Myocyte (in vitro differentiated cells): ENCODE measurements around the gene RBL1. TPM values are rescaled to one million over a fixed set of nuclear protein-coding genes. Genes with fewer than 3 reads are reported as not detected.
"Not testable (repeated sequence)": the region's sequence is repeated elsewhere in the genome, so short reads cannot be mapped to it uniquely, and the experiment has no call there.

ENCODE experiments used
- DNase-seq: peaks from one replicate; pipeline ENCODE4 v3.0.0-alpha.2; 2012; ENCODE audit warnings: low read depth
- polyA plus RNA-seq: library from polyadenylated mRNA; unstranded; fragments of >200 nt; gene quantifications from one replicate; pipeline ENCODE4 v1.2.1, GENCODE V29; 2012; ENCODE audit warnings: missing spikeins
- total RNA-seq: library from RNA; depleted of rRNA; stranded (reverse); fragments of >200 nt; gene quantifications from 2 replicates; pipeline ENCODE4 v1.2.3, GENCODE V29; 2014

The RBL1 gene, protein sequence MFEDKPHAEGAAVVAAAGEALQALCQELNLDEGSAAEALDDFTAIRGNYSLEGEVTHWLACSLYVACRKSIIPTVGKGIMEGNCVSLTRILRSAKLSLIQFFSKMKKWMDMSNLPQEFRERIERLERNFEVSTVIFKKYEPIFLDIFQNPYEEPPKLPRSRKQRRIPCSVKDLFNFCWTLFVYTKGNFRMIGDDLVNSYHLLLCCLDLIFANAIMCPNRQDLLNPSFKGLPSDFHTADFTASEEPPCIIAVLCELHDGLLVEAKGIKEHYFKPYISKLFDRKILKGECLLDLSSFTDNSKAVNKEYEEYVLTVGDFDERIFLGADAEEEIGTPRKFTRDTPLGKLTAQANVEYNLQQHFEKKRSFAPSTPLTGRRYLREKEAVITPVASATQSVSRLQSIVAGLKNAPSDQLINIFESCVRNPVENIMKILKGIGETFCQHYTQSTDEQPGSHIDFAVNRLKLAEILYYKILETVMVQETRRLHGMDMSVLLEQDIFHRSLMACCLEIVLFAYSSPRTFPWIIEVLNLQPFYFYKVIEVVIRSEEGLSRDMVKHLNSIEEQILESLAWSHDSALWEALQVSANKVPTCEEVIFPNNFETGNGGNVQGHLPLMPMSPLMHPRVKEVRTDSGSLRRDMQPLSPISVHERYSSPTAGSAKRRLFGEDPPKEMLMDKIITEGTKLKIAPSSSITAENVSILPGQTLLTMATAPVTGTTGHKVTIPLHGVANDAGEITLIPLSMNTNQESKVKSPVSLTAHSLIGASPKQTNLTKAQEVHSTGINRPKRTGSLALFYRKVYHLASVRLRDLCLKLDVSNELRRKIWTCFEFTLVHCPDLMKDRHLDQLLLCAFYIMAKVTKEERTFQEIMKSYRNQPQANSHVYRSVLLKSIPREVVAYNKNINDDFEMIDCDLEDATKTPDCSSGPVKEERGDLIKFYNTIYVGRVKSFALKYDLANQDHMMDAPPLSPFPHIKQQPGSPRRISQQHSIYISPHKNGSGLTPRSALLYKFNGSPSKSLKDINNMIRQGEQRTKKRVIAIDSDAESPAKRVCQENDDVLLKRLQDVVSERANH
- total RNA-seq = 2.3 and 2.7 TPM in 2 replicates
- 0.72 TPM for polyA plus RNA-seq

DNA sequence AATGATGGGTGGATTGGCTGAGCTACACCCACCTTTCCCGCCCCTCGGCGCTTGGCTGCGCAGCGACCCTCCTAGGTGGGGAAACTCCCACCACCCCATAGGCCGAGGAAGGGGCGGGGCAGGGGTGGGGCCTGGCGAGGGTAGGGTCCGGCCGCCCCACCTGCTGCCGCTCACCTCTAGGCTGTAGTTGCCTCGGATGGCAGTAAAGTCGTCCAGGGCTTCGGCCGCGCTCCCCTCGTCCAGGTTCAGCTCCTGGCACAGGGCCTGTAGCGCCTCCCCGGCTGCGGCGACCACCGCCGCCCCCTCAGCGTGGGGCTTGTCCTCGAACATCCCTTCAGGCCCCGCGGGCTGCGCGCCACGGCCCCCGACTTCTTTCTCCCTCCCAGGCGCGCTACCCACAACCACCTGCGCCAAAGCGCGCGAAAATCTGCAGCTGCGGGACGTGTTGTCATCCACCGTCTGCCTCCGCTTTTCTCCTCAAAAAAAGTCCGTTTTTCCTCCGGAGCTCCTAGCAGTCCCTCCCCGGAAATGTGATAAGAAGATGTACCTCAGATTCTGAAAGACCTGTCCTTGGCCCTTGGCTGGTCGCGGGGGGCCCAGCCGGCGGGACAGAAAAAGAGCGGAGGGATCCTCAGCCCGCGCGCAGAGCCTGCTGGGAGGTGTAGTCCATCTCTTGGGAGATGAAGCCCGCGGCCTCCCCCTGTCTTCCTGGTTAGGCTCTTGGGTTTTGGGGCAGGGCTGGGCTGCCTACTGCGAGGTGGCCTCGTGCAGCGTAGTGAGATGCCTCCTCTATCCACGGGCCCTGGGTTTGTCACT, at the start of gene RBL1:
Gene RBL1, minus strand, starts transcription at position 399 of the 816 bp plus-strand sequence. Its CDS starts 69 bp downstream, at position 330.
- DNase-seq = peak; percentile 88

GRCh38 chr20:37144856-37145404, 49.1 kb upstream of the RBL1 start:
- no peak for DNase-seq

DNA sequence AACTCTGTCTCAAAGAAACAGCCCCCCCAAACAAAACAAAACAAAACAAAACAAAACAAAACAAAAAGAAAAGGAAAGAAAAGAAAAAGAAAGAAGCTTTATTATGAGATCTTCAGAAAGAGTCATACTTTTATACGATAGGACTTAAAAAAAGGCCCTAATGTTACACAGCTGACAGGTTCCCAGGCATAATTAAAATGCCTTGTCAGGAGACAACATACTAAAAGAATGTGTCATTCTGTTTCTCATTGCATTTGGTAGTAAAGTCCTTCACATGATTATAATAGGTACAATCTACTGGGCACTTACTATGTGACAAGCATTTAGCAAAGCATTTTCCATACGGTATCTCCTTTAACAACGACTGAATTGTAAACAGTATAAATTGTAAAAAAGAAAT, 46.9 kb upstream of the RBL1 start:
- peak; percentile 3 for DNase-seq

DNA sequence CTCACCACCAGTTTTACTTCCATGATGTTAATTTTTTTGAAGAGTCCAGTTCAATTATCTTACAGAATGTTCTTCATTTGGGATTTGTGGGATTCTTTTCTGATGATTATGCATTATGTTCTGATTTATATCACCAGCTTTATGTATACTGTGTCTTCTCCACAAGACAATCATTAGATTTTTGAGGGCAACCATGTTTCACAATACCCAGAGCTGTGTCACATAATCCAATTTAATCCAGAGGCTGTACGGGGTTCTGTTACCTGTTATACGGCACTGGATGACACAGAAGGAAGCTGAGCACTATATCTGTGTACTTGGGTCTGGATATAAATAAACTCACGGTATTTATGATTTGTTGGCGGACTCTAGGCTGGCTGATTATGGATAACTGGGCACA, 41.8 kb upstream of the RBL1 start:
- no peak for DNase-seq

- DNase-seq = no peak
Observed at GRCh38 chr20:37133952-37134351, 38.2 kb upstream of the RBL1 start.

DNA sequence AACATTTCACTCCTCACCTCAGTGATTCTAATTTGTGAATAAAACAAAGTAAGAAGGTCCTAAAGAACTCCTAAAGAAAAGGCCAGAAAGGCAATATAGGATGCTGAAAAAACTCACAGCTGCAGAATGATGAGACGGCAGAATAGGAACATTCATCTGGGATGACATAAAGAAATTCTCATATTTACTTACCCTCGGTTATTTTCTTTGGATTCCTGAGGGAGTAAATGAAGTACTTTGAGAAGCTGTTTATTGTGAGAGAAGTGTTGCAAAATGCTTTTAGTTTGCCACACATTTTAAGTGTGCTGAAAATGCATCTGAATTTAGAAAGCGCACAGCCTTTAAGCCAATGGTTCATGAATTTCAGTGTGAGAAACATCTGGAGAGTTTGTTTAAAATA, 35.7 kb upstream of the RBL1 start:
- DNase-seq = peak; percentile 4

DNA sequence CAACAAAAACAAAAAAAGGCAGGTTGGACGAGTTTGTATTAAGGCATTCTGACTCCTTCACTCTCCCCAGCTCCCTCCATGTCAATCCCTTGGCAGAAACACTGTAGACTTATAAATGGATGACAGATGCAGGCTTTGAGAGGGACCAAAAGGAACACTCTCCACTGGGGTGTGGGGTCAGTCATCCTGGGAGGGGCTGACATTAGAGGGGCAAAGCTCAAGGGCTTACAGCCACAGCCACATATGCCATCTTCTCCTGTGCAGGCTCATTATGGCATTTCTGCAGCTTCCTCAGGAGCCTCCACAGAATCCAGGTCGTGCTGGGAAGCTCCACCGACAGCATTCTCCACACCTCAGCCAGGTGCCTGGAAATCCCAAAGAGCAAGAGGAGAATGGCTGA, 33.0 kb upstream of the RBL1 start:
- no peak for DNase-seq

GRCh38 chr20:37126290-37126689, 30.5 kb upstream of the RBL1 start:
- not testable (repeated sequence) for DNase-seq

- DNase-seq = no peak
Observed at GRCh38 chr20:37123441-37123840, 27.6 kb upstream of the RBL1 start.

- no peak for DNase-seq
Observed at GRCh38 chr20:37120497-37120896, 24.7 kb upstream of the RBL1 start.

DNA sequence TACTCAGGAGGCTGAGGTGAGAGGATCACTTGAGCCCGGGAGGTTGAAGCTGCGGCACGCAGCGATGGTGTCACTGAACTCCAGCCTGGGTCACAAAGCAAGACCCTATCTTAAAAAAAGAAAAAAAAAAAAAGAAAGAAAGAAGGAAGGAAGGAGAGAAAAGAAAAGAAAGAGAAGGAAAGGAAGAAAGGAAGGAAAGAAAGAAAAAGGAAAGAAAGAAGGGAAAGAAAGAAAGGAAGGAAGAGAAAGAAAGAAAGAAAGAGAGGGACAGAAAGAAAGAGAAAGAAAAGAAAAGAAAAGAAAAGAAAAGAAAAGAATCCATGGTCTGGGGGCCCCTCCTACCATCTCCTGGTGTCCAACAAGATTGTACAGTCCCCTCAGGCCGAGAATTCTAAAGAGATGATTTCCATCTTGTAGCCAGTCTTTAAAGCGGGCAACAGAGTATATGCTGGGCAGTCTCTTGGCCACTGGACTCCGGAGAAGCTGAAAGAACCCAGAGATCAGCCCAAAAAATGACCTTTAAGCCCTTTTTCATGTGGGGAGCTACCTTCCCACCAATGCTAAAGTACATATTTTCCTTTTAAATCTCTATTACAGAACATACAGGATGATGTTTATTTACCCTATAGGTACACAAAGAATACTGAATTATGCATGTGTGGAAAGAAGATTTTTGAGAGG, 23.7 kb upstream of the RBL1 start:
- DNase-seq = no peak

DNA sequence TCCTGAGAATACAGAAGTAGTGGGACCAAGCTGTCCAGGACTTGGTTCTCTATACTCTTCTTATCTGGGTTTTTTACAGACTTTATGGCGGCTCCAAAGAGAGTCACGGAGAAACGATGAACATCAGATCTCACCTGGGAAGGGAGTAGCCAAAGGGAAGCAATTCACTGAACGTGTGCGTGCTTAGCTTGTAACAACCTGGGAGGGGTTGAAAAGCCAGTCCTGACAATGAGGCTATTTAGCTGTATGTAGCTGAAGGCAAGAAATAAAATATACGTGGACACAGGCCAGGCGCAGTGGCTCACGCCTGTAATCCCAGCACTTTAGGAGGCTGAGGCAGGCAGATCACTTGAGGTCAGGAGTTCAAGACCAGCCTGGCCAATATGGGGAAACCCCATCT, 18.2 kb upstream of the RBL1 start:
- no peak for DNase-seq

- no peak for DNase-seq
Observed at GRCh38 chr20:37111926-37112455, 16.2 kb upstream of the RBL1 start.

DNA sequence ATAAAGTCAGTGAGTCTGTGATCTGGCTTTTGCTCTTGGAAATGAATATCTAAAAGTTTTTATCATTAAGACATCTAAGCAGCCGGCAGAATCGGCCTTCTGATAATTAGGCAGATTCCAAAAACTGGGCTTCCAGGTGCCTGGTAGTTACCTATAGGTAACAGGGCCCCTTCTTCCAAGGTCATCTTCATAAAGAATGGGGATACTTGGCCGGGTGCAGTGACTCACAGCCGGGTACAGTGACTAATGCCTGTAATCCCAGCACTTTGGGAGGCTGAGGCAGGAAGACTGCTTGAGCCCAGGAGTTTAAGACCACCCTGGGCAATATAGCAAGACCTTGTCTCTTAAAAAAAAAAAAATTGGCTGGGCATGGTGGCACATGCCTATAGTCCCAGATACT, 12.9 kb upstream of the RBL1 start:
- no peak for DNase-seq

GRCh38 chr20:37102571-37102970, 6.8 kb upstream of the RBL1 start:
- DNase-seq = no peak

- no peak for DNase-seq
Observed at GRCh38 chr20:37096415-37097041, 731 bp upstream of the RBL1 start.

DNA sequence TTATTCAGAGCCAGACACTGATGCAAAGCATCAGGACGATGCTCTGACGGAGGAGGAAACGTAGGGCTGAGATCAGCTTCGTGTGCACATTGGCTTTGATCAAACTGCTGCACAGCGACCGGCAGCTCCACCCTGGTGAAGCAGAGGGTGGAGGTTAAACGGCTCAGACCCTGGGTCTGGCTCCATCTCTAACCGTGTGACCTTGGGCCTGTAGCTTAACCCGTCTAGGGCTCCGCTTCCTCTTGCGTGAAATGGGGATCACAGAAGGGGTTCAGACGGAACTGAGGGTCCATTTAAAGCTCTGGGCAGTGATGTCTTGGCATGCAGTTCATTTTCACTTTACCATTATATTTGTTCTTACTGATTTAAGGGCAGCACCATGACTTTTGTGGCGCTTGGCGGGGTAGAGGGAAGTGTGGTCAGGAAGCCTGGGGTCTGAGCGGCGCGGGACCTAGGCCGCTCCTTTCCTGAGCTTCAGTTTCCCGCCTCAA, 644 bp downstream of the RBL1 start:
- DNase-seq = no peak

GRCh38 chr20:37090407-37090806, 5.4 kb downstream of the RBL1 start:
- DNase-seq = no peak

DNA sequence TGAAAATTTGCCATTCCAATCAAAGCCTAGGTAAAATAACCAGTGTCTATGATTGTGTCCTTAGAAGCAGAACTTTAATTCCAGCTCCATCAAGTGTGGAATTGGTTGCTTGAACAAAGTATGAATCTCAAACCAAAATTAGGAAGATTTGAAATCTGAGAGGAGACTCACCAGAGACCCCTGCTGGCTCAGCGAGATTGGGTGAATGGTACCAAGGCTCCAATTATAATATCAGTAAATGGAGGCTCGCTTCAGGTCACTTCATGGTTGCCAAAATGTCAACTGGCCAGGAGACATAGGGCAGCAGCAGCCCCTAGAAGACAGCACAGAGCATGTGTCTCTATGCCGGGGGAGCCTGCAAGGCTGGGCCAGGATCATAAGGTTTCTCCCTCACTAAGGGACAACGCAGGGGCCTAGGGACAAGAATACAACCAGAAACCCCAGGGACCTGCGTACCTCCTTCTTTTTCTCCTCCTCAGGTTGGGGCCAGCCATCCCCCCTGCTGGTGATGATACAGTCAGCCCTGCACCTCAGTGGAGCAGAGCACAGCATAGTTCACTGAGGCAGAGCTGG, 14.0 kb downstream of the RBL1 start:
- no peak for DNase-seq
